ENCODE measurements around the gene ZBTB20. TPM values are rescaled to one million over a fixed set of nuclear protein-coding genes. Genes with fewer than 3 reads are reported as not detected.
A peak's percentile ranks its signal among the peaks of the same experiment; 100 is the strongest.

The ZBTB20 gene
- total RNA-seq, 3 donors from 2014 or later (not counting 1 experiment from before 2014, with no cell fraction given): 52.7 to 58.3 (median 55.9) TPM

DNA sequence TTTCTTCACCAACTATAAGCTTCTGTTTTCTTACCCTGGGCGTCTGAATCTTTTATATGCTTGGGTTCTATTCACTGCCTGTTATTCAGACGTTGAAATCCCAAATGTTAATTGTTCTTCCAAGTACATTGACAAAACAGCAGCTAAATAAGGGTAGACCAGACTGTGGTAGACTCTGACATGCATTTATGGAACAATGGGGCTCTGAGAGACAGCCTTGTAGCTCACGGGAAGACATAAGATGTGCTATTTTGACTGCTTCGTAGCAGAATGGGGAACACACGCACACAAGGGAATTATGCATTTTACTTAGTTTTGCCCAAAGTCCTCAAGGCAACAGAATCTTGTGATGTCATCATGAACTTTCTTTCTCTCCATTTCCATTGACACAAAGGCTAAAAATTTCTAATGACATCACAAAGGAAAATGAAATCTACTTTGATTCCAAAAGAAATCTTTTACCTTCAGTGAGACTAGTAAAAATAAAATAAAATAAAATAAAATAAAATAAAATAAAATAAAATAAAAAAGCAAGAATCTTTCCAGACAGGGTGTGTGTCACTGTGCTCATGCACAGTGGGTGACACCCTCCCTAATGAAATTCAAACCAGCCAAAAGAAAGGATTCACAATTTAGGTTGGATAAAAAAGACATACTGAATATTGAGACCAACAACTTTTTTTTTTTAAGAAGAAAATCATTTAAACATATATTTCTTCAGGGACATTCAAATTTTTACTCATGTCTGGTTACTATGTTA lies 346.6 kb downstream of the ZBTB20 start:
- H3K4me3 ChIP-seq (ENCODE audit: low read length): no peak overlapping the region
- TF ChIP-seq, protein P1, sequence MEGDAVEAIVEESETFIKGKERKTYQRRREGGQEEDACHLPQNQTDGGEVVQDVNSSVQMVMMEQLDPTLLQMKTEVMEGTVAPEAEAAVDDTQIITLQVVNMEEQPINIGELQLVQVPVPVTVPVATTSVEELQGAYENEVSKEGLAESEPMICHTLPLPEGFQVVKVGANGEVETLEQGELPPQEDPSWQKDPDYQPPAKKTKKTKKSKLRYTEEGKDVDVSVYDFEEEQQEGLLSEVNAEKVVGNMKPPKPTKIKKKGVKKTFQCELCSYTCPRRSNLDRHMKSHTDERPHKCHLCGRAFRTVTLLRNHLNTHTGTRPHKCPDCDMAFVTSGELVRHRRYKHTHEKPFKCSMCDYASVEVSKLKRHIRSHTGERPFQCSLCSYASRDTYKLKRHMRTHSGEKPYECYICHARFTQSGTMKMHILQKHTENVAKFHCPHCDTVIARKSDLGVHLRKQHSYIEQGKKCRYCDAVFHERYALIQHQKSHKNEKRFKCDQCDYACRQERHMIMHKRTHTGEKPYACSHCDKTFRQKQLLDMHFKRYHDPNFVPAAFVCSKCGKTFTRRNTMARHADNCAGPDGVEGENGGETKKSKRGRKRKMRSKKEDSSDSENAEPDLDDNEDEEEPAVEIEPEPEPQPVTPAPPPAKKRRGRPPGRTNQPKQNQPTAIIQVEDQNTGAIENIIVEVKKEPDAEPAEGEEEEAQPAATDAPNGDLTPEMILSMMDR (IDR thresholded peaks at IDR 0.05): no peak
- DNase-seq (no peak), ATAC-seq (no peak)
- H3K4me1 Mint-ChIP-seq: peaks cover 21 to 22% of the 10 kb centered on the region in 2 donors
- intact Hi-C loops (cut with micrococcal nuclease): no loop called here
- H3K4me3 Mint-ChIP-seq: no peak overlapping the region
- H3K36me3 ChIP-seq (ENCODE audit: control insufficient read depth, insufficient read depth, low read length): no peaks in the 10 kb centered on the region
- no peaks in the 10 kb centered on the region for H3K4me1 ChIP-seq (ENCODE audit: control insufficient read depth, insufficient read depth, low read length)
- 86% methylated on average over 5 of the region's 5 CpGs for WGBS (ENCODE audit: insufficient coverage)
- no peaks in the 10 kb centered on the region for H3K36me3 Mint-ChIP-seq
- H3K27ac ChIP-seq (ENCODE audit: low read length): no peak overlapping the region
- H3K27me3 ChIP-seq (ENCODE audit: control insufficient read depth, insufficient read depth, low read length): no peaks in the 10 kb centered on the region
- no peaks in the 10 kb centered on the region for H3K9me3 ChIP-seq (ENCODE audit: control insufficient read depth, insufficient read depth, low read length)
- no peak overlapping the region for H3K27ac Mint-ChIP-seq
- no peaks in the 10 kb centered on the region for H3K9me3 Mint-ChIP-seq
- no peaks in the 10 kb centered on the region for H3K27me3 Mint-ChIP-seq (ENCODE audit: low read depth in 2 of 2)

DNA sequence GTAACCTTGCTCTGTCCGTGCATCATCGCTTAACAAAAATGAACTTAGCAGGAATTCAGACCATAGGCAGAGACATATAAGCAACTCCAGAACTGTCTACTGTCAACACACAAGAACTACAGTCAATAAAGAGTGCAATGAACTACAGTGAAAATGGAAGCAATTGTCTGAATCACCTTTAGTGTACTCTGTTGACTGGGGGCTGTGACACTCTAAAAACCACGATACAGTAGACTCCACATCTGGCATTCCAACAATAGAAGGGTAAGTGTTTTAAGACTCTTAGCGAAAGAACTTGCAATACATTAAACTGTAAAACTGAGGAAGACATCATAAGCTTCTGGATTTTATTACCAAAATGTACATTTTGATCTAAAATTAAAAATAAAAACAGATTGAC lies 347.3 kb downstream of the ZBTB20 start:
- H3K27me3 ChIP-seq (ENCODE audit: control insufficient read depth, insufficient read depth, low read length): no peaks in the 10 kb centered on the region
- H3K4me3 ChIP-seq (ENCODE audit: low read length): no peak overlapping the region
- Mint-ChIP-seq H3K4me1 (peaks cover 21 to 22% of the 10 kb centered on the region in 2 donors), H3K4me3 (no peak overlapping the region), H3K9me3 (no peaks in the 10 kb centered on the region), H3K36me3 (no peaks in the 10 kb centered on the region), H3K27me3 (ENCODE audit: low read depth in 2 of 2) (no peaks in the 10 kb centered on the region), H3K27ac (peak overlapping the region in 1 of 2 donors; percentile 23)
- ATAC-seq (peak in 1 of 3 donors; percentile 5), DNase-seq (no peak)
- intact Hi-C loops (cut with micrococcal nuclease): no loop called here
- peak overlapping the region; percentile 15 for H3K27ac ChIP-seq (ENCODE audit: low read length)
- H3K4me1 ChIP-seq (ENCODE audit: control insufficient read depth, insufficient read depth, low read length): no peaks in the 10 kb centered on the region
- no peaks in the 10 kb centered on the region for H3K36me3 ChIP-seq (ENCODE audit: control insufficient read depth, insufficient read depth, low read length)
- 94% methylated on average over 2 of the region's 4 CpGs for WGBS (ENCODE audit: insufficient coverage)
- no peaks in the 10 kb centered on the region for H3K9me3 ChIP-seq (ENCODE audit: control insufficient read depth, insufficient read depth, low read length)
- TF ChIP-seq, protein P1 (IDR thresholded peaks at IDR 0.05): no peak

DNA sequence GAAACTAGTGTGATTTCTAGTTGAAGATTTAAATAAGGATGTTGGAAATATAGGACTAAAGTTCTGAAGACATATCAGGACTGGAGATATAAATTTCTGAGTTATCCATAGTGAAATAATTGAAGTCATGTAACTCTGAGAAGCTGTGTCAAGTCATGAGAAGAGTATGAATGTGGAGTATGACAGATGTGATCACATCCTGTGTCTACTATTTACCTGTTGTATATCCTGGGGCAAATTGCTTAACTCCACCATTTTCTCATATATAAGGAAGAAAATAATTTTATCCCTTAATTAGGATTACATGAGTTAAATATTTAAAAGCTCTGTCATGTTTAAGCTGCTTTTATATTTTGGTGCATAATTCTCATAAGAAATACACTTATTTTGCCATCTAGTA lies 350.3 kb downstream of the ZBTB20 start:
- no peak overlapping the region for H3K27ac Mint-ChIP-seq
- H3K27me3 ChIP-seq (ENCODE audit: control insufficient read depth, insufficient read depth, low read length): no peaks in the 10 kb centered on the region
- H3K4me1 ChIP-seq (ENCODE audit: control insufficient read depth, insufficient read depth, low read length): no peaks in the 10 kb centered on the region
- no peak overlapping the region for H3K27ac ChIP-seq (ENCODE audit: low read length)
- TF ChIP-seq, protein P1 (IDR thresholded peaks at IDR 0.05): no peak
- no peak overlapping the region for H3K4me3 ChIP-seq (ENCODE audit: low read length)
- H3K27me3 Mint-ChIP-seq (ENCODE audit: low read depth in 2 of 2): no peaks in the 10 kb centered on the region
- H3K9me3 ChIP-seq (ENCODE audit: control insufficient read depth, insufficient read depth, low read length): no peaks in the 10 kb centered on the region
- ATAC-seq (no peak), DNase-seq (no peak)
- intact Hi-C loops (cut with micrococcal nuclease): no loop called here
- H3K36me3 ChIP-seq (ENCODE audit: control insufficient read depth, insufficient read depth, low read length): no peaks in the 10 kb centered on the region
- H3K4me3 Mint-ChIP-seq: no peak overlapping the region
- no peaks in the 10 kb centered on the region for H3K36me3 Mint-ChIP-seq
- H3K4me1 Mint-ChIP-seq: peaks cover 21 to 22% of the 10 kb centered on the region in 2 donors
- H3K9me3 Mint-ChIP-seq: no peaks in the 10 kb centered on the region
